WI38 (cell line): ENCODE data around the gene PITX2.
"Not testable (repeated sequence)": the region's sequence is repeated elsewhere in the genome, so short reads cannot be mapped to it uniquely, and the experiment has no call there.

Source experiments
- H3K4me3 ChIP-seq: 2 replicates; pipeline ENCODE4 v1.5.1; 2011; ENCODE audit warnings: low read depth, mild to moderate bottlenecking, control low read depth, low read length
- TF ChIP-seq, protein P1 (sequence below): IDR thresholded peaks from 2 replicates; pipeline ENCODE4 v1.5.1; 2012; ENCODE audit warnings: low read depth, mild to moderate bottlenecking, control low read depth, low read length

Gene PITX2

DNA sequence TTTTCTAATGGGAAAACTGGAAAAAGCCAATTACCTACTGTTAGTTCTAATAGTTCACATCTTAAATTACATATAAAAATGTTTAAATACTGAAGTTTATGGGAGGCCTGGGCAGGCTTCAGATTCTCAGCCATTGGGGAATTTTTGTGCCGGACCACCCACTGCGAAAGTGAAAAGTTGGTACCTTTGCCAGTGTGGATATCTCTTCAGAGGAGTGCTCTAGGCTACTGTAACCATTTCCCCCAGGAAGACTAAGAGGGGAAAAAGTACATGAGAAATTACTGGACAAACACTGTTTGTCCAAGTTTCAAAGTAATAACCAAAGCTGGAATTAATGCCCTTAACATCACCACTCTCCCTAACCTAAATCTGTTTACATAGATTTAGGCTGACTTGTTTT, 20.8 kb downstream of the PITX2 start:
- TF ChIP-seq, protein P1, sequence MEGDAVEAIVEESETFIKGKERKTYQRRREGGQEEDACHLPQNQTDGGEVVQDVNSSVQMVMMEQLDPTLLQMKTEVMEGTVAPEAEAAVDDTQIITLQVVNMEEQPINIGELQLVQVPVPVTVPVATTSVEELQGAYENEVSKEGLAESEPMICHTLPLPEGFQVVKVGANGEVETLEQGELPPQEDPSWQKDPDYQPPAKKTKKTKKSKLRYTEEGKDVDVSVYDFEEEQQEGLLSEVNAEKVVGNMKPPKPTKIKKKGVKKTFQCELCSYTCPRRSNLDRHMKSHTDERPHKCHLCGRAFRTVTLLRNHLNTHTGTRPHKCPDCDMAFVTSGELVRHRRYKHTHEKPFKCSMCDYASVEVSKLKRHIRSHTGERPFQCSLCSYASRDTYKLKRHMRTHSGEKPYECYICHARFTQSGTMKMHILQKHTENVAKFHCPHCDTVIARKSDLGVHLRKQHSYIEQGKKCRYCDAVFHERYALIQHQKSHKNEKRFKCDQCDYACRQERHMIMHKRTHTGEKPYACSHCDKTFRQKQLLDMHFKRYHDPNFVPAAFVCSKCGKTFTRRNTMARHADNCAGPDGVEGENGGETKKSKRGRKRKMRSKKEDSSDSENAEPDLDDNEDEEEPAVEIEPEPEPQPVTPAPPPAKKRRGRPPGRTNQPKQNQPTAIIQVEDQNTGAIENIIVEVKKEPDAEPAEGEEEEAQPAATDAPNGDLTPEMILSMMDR: no peak
- no peak overlapping the region for H3K4me3 ChIP-seq

DNA sequence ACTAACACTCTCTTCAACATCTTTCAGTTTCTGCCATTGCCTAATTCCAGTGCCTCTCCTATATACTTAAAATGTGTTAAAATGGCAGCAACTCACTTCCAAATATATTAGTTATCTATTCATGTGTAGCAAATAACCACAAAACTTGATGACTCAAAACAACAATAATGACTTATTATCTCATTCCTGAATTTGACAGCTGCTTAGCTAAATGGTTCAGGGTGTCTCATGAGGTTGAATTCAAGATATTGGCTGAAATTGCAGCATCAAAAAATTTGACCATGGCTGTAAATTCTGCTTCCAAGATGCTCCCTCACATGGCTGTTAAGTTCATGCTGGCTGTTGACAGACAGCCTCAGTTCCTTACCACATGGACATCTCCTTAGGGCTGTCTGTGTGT, 25.3 kb downstream of the PITX2 start:
- TF ChIP-seq, protein P1: no peak
- no peak overlapping the region for H3K4me3 ChIP-seq

DNA sequence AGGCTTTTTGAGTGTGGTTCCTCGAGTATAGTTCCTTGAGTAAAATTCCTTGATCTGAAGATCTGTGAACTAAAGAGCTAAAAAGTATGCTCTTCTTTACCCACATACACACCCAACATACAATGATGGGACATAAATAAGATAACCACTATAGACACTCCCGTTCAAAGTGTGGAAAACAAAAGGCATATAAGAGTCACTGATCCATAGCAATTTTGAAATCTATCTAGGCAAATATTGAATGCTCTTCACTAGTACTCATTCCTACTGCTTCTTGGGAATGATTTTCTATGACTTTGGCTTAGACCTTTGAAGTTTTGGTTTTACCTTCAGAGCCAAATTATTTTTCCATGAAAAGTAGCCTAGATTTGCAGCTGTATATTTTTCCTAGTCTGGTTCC, 26.4 kb downstream of the PITX2 start:
- TF ChIP-seq, protein P1: no peak
- no peak overlapping the region for H3K4me3 ChIP-seq

DNA sequence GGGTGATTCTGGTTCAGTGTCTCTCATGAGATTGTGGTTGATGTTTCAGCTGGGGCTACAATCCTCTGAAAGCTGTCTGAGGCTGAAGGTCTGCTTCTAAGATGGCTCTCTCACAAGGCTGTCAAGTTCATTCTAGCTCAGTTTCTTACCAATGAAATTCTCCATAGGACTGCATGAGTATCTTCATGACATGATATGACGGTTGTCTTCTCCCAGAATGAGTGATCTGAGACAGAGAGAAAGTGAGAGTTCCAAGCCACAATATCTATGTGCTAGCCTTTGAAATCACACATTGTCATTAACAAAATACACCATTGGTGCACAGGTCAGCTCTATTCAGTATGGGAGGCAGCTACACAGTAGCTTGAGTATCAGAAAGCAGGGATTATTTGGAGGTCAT, 27.3 kb downstream of the PITX2 start:
- TF ChIP-seq, protein P1: no peak

DNA sequence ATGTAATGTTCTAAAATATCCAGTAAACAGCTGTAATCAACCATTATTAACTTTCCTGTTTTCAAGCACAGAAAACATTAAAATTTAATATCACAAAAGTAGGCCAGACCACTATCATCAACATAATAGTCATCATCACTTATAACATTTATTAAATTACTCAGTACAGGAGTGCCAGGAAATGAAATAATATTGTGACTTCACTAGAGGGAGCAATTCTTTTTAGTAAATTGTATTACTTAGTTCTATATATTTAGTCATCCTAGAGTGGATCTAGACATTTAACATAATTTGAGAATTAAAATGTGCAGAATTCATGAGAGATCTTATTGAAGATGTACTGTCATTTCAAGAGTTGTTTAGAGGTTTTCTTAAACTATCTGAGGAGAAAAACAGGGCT, 33.6 kb downstream of the PITX2 start:
- no peak overlapping the region for H3K4me3 ChIP-seq

More for the DNA sequence above, 27.3 kb downstream of the PITX2 start:
- H3K4me3 ChIP-seq: no peak overlapping the region

DNA sequence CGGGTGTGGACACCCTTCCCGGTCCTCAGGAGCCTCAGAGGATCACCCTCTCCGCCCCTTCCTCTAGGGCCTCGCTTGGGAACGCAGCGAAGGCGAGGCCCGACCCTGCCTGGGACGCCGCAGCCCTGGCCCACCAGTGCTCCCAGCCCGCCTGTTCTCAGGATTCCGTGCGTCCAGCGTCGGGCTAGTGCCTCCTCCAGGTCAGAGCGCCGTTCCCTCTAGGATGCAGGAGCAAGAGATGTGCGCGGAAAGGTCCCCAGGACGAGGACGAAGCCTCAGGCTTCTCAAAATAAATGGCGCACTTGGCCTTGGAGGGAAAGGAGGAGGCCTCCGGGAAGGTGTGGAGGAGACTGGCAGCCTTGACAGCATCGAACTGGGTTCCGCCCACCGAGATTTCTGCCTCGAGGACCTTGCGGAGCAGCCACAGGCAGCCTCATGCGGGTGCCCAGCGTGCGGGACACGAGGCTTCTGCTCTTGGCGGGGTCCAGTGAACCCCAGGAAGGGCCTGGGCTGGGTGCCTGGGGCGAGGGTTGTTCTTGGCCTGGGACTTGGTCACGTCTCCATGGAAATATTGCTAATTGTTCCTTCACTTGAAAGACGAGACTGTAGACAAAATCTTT, 35.1 kb downstream of the PITX2 start:
- no peak overlapping the region for H3K4me3 ChIP-seq
- TF ChIP-seq, protein P1: no peak

More for the DNA sequence above, 33.6 kb downstream of the PITX2 start:
- TF ChIP-seq, protein P1: no peak

DNA sequence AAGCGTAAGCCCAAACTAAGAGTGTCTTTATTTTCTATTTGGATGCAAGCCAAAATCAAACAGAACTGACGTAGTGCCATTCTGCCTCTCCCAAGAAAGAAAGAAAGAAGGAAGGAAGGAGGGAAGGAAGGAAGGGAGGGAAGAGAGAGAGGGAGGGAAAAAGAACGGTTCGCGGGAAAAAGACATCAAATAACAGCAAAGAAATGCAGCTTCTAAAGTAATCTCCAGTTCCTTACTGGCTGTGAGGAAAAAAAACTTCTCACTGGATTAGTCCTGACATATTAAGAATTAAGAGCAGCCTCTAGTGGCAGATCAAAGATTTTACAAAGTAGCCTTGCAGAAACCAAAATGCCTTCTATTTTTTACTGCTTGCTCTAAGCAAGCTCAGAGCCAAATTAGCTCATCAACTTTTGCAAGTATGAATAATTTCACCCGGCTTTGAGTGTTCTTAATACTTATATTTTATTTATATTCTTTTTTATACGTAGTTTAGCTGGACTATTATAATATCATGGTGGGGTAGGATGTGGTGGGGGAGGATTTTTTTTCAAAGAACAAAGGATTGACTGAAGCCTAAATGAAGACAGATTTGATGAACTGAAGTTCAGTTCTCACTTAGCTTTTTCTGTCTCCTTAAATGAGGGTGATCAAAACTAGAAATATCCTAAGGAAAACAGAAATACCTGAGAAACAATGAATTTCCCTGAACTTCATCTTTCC, 36.6 kb downstream of the PITX2 start:
- no peak overlapping the region for H3K4me3 ChIP-seq
- TF ChIP-seq, protein P1: peak; percentile 41

DNA sequence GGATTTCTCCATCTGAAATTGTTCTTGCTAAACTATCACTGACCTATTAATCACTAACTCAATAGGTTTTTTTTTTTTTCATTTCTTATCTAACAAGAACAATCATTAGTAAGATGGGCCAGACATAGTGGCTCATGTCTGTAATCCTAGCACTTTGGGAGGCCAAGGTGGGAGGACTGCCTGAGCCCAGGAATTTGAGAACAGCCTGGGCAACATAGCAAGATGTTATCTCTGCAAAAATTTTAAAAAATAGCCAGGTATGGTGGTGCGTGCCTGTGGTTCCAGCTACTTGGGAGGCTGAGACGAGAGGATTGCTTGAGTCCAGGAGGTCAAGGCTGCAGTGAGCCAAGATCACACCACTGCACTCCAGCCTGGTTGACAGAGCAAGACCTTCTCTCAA, 46.2 kb downstream of the PITX2 start:
- not testable (repeated sequence) for H3K4me3 ChIP-seq
